ENCODE measurements around the gene DAP. TPM values are rescaled to one million over a fixed set of nuclear protein-coding genes. Genes with fewer than 3 reads are reported as not detected.
A peak's percentile ranks its signal among the peaks of the same experiment; 100 is the strongest.

Gene DAP
- total and polyA plus RNA-seq, 12 donors: 14.2 to 52.5 (median 28.0) TPM

DNA sequence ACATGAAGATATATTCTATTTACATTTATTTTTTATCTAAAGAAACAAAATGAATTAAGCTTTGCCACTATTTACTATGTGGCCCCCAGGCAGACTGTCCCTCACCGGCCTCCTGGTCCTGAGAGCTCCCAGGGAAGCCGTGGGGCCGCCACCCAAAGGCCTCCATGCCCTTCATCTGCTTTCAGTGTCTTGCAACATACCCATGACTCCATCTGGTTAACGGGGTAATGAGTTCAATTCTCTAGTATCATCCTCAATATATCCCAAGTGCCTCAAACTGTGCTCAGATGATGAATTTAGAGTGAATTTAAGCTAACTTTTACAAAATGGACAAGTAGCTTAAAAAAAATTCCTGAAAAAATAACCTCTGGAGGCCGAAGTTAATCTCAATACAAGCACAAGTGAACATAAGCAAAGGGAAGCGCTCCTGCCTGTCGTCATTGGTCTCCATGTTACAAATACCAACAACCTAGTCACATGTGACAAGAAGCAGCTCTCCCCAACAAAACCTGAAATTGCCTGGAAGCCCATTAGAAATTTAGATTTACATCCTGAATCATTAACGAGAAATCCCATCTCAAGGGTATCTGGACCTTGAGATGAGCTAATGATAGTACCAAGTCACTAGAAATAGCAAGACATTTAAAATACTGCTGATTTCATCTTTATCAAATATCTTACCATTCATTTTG, 26.1 kb downstream of the DAP start:
- intact Hi-C loops (cut with DNase I): no loop called here
- no peak for TF ChIP-seq CTCF (IDR thresholded peaks at IDR 0.05)

DNA sequence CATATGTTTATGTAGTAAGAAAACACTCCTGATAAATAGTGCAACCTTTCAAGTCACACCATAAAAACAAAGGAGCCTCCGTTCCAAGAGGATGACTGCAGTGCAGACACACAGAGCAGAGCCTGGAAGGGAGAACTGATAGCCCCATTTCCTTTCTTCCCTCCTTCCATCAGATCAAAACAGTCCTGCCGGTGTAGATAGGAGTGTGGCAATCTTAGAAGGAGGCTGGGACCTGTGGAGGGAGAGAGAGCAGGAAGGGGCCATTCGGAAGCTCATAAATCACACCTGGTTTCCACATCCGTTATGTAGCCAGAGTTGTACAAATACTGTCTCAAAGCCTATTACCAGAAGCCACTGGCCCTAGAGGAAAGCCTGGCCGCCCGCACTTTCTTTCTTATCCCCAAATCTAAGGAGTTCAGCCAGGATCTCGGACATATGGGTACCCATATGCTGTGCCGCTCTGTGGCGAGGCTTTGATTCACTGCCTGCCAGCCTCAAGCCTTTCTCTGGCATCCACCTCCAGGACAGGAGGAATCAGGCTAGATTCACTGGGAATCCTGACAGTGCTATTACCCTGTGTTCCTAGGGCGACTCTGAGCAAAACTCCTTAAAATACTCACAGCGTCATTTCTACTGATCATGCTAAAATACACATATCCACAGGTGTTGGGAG, 26.9 kb downstream of the DAP start:
- intact Hi-C loops (cut with DNase I): no loop called here
- DNase-seq (no peak), ATAC-seq (no peak)
- 80 to 92% methylated on average over 11 of the region's 11 CpGs for WGBS, 2 donors
- no peaks in the 10 kb centered on the region for H3K27me3 ChIP-seq
- H3K27ac ChIP-seq: no peak overlapping the region
- peaks cover 0 to 33% (median 16%) of the 10 kb centered on the region in 9 donors for H3K4me1 ChIP-seq
- H3K4me3 ChIP-seq: no peak overlapping the region
- peaks cover 0 to 31% (median 3%) of the 10 kb centered on the region in 9 donors for H3K36me3 ChIP-seq
- H3K9me3 ChIP-seq: peaks cover 0 to 9% (median 0%) of the 10 kb centered on the region in 11 donors
- TF ChIP-seq CTCF (IDR thresholded peaks at IDR 0.05): no peak

More for the DNA sequence above, 26.1 kb downstream of the DAP start:
- no peaks in the 10 kb centered on the region for H3K27me3 ChIP-seq
- H3K4me3 ChIP-seq: no peak overlapping the region
- 76 to 81% methylated on average over 8 of the region's 8 CpGs for WGBS, 2 donors
- no peak for DNase-seq
- no peak overlapping the region for H3K27ac ChIP-seq
- H3K4me1 ChIP-seq: peaks cover 0 to 29% (median 11%) of the 10 kb centered on the region in 9 donors
- no peak for ATAC-seq
- peaks cover 0 to 33% (median 3%) of the 10 kb centered on the region in 9 donors for H3K36me3 ChIP-seq
- H3K9me3 ChIP-seq: peaks cover 0 to 12% (median 0%) of the 10 kb centered on the region in 11 donors

- WGBS, 2 donors: 87 to 96% methylated on average over 2 of the region's 2 CpGs
- Histone ChIP-seq H3K9me3 (peaks cover 0 to 5% (median 0%) of the 10 kb centered on the region in 11 donors), H3K36me3 (peaks cover 0 to 30% (median 2%) of the 10 kb centered on the region in 9 donors), H3K27ac (no peak overlapping the region), H3K4me3 (no peak overlapping the region), H3K4me1 (peaks cover 0 to 33% (median 16%) of the 10 kb centered on the region in 9 donors), H3K27me3 (no peaks in the 10 kb centered on the region)
- TF ChIP-seq CTCF (IDR thresholded peaks at IDR 0.05): no peak
- intact Hi-C loops (cut with DNase I): no loop called here
- ATAC-seq: no peak
- no peak for DNase-seq
Observed at GRCh38 chr5:10733426-10733825, 27.6 kb downstream of the DAP start.

DNA sequence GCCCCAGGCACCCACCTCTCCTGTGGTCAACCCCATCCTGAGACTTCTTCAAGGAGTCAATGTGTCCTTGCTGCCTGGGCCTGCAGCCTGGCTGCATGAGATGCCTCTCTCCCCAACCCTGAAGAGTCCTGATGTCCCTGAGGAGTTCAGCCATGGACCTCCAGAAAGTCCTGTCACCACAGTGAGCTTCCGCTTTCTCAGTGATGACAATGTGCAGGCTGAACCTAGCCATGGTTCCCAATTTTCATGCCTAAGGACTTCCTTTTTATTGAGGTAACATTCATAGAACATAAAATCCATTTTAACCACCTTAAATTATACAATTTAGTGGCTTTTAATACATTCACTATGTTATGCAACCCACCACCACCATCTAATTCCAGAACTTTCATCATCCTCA, 29.1 kb downstream of the DAP start:
- DNase-seq (no peak), ATAC-seq (no peak)
- peaks cover 0 to 20% (median 0%) of the 10 kb centered on the region in 9 donors for H3K36me3 ChIP-seq
- 95 to 98% methylated on average over 1 of the region's 1 CpG for WGBS, 2 donors
- peaks cover 0 to 44% (median 20%) of the 10 kb centered on the region in 9 donors for H3K4me1 ChIP-seq
- no peak overlapping the region for H3K4me3 ChIP-seq
- H3K27ac ChIP-seq: peak overlapping the region in 1 of 10 donors; percentile 5
- intact Hi-C loops (cut with DNase I): no loop called here
- H3K27me3 ChIP-seq: no peaks in the 10 kb centered on the region
- H3K9me3 ChIP-seq: no peaks in the 10 kb centered on the region
- no peak for TF ChIP-seq CTCF (IDR thresholded peaks at IDR 0.05)
